HG03135 (cell line): ENCODE results near the gene EBI3.
"Not testable (repeated sequence)": the region's sequence is repeated elsewhere in the genome, so short reads cannot be mapped to it uniquely, and the experiment has no call there.

Experiments used
- ATAC-seq: cut with Tn5 transposase; IDR thresholded peaks from one replicate; pipeline ENCODE4 v1.9.1; 2021; ENCODE audit warnings: mild to moderate bottlenecking, moderate library complexity; ENCODE audit not compliant: unreplicated experiment

Gene EBI3

DNA sequence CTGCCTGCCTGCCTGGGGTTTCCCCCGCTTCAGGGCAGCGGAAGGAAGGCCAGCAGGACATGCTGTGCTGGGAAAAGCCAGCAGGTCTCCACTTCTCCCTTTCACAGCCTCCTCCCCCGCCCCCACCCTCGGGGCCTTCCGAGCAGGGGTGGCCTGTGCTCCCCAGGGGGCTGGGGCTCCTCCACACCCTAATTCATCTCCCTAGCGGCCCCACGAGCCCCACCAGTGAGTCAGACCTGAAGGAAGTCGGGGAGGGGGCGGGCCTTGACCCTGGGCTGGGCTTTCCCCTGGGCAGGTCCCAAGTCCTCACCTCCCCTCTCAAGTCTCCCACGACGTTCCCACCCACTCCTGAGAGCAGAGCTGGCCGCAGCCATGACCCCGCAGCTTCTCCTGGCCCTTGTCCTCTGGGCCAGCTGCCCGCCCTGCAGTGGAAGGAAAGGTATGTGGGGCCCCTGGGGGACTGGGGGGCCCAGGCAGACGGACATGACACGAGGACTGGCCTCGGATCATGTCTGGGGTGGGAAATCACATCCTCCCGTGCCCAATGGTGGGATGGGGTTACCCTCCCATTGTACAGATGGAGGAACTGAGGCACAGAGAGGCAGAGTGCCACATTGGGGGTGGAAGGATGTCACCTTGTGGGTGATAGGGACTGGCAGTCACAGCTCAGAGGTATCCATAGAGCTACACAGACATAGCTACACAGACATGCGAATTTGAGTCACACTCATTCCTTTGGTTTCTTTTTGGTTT lies at the start of gene EBI3:
EBI3 (plus strand) TSS at position 345 of the 753 bp plus-strand sequence; CDS start at position 373, 28 bp downstream.
- peak; percentile 51 for ATAC-seq

DNA sequence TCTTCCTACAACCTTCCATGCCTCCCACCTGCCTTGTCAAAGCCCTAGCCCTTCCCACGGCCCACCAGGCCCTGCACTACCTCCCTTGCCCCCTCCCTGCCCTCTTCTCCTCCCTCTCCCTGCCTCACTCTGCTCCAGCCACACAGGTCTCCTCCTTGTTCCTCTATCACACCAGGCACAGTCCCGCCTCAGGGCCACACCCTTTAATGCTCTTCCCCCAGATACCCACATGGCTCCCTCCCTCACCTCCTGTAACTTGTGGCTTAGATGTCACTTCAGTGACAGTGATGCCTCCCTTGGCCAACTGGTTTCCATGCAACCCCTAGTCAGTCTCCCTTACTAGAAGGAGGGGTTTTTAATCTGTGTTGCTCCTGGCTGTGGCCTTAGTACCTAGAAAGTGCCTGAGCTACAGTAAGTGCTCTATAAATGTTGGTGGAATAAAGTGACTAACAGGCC lies 48.2 kb upstream of the EBI3 start:
- ATAC-seq = no peak

DNA sequence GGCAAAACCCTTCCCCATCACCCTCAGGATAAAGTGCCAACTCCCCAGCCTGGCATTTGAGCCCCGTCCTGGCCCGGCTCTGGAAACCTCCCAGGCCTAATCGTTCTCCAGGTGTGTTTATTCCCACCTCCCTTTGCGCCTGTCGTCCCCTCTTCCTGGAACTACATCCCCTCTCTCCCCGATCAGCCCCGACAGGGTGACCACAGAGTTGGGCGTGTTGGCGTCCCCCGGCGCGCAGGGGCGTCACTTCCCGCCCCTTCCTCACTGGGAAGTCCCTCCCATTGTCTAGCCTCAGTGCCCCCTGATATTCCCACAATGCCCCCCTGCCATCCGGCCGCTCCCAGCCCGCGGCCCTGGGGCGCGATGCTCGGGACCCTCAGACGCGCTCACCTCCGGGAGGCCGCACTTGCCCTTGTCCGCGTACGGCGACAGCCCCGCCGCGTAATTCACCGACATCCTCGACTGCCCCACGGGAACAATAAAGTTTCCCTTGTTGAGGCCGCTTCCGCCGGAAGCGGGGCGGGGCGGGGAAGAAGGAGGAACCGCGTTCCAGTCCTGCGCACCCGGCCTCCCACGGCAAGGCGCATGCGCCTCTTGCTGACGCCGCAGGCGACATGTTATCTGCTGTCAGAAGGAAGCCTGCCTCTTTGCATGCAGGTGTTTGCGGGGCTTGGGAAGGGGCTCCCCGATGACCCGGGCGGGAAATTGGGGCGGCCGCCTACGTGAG lies 47.1 kb upstream of the EBI3 start, which contains the start of the genes ANKRD24 and SIRT6:
ANKRD24 (plus strand) TSS at position 606 of the 727 bp plus-strand sequence. CDS start 3,737 bp downstream, outside the sequence.
SIRT6 (minus strand) TSS at position 480 of the 727 bp plus-strand sequence; CDS start at position 456, 24 bp downstream.
- ATAC-seq = peak; percentile 58

DNA sequence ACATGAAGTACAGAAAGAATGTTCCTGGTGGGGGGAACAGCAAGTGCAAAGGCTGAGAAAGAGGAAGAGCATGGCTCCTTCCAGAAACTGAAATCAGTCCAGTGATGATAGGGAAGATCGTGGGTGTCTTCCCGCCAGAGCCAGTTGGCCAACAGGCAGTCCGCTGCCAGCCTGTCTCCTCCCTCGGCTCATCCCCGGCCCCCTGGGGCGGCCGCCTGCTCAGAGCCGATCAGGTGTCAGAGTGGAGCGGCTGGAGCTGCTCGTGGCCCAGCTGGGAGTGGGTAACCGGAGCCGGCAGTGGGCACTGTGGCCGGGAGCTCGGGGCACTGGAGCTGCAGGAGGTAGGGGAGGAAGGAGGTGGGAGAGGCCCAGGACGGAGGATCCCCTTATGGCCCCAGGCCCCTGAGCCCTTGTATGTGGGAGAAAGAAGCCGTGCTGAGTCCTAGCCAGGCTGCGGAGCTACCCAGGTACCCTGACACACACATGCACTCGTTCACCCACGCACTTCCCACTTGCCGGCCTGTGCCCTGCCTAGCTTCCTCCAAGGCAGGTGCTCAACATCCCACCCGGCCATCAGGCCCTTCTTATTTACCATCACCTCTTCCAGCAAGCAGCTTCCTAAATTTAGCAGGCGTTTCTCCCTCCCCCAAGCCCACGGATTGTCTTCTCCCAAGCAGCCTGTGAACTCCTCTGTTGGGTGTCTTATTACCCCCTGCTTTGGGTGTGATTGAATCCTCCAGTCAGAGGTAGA lies 45.2 kb upstream of the EBI3 start:
- no peak for ATAC-seq

DNA sequence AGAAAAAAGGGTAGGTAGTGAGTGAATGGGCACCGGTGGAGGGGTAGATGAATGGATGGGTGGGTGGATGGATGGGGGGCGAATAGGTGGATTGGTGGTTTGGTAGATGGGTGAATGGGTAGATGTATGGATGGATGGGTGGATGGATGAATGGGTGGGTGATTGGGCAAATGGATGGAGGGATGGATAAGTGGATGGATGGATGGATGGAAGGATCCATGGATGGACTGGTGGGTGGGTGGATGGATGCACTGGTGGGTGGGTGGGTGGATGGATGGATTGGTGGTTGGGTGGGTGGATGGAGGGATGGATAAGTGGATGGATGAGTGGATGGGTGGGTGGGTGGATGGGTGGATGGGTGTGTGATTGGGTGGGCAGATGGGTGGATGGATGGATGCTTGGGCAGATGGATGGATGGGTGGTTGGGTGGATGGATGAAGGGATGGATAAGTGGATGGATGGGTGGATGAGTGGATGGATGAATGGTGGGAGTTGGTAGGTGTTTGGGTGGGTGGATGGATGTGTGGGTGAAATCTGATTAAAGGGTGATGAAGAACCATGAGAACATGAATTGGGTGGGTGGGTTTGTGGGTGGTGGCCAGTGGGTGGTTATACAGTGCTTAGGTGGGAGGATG lies 44.5 kb upstream of the EBI3 start:
- ATAC-seq = no peak

DNA sequence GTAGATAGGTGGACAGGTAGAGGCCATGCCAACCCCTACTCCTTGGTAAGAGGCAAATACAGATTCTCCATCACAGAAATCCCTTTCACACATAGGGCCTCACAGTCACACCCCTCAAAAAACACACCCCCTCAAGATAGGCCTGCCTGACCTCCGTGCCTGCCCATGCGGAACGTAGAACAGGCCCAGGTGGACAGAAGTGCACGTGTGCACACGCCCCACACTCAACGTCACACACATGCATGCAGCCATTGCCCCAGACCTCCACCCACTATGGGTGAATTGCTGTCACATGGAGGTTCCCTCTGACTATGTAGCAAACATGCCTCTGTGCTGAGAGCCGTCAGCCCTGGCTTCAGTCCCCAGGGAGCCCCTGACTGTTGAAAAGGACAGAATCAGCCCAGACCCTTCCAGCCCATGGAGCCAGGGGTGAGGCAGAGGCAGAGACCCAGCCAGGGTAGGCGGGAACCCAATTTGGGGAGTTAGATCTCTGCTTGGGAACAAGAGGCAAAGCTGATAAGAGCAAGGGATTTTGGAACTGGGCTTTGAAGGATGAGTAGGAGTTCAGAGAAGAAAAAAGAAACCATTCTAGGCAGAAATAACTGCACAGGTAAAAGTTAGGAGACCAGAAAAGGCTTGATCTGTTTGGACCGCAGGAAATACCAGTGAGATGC lies 43.8 kb upstream of the EBI3 start:
- ATAC-seq = no peak

DNA sequence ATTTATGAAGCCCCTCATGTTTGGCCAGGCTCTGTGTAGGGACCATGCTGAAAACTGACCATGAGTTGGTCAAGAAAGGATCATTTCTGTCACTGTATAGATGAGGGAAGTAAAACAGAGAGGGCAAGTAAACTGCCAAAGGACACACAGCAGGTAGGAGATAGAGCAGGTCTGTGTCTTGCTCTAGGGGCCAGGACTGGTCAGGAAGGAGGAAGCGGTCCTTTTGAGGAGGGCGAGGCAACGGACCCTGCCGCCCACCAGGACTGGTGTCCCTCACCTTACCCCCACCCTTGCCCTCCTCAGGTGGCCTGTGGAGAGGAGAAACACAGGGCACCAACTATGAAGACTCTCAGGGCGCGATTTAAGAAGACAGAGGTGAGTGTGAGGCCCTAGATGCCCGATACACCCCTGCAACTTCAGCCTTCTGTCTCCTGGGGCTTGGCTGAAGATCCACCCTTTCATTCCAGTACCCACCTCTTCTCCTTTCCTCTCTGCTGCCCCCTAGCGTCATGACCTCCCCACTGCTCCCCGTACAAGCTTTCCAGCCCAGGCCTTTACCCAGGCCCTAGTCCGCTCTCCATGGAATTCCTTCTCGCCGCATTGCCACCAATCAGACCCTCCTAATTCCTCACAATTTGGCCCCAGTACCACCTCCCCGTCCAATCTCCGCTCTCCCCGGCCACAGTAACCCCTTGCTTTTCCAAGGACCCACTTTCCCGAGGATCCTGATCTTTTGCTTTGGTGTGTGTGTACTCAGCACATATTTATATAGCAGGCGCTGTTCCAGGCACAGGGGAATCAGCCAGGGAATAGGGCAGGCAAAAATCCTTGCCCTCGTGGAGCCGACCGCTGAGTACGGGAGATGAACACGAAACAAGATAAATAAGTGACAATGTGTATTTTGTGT lies 43.0 kb upstream of the EBI3 start:
- ATAC-seq = no peak

DNA sequence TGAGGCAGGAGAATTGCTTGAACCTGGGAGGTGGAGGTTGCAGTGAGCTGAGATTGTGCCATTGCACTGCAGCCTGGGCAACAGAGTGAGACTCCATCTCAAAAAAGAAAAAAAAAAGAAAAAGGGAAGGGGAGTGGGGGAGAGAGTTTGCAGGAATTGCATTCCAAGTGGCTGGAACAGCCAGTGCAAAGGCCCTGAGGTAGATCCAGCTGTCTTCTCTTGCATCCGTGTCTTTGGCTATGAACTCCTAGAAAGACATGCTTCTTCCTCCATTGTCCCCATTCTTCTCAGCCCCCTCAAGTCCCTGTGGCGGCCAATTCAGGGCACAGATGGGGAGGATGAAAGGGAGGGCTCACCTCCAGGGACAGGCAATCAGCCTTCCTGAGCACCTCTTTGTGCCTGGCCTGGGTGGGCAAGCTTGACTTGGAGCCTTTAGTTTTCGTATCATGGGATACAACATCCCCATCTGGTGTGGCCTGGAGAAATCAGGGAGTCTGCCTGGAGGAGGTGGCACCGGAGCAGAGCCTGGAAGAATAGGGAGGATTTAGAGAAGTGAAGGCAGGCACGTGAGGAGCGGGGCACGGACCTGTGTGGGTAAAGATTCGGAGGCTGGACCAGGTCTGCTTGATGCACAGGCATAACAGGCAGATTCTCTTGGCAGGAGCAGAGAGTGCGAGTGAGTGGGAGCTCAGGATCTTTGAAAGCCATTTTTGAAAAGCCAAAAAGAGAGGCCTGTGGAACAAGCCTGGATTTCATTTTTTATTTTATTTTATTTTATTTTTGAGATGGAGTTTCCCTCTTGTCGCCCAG lies 41.8 kb upstream of the EBI3 start:
- ATAC-seq = no peak

DNA sequence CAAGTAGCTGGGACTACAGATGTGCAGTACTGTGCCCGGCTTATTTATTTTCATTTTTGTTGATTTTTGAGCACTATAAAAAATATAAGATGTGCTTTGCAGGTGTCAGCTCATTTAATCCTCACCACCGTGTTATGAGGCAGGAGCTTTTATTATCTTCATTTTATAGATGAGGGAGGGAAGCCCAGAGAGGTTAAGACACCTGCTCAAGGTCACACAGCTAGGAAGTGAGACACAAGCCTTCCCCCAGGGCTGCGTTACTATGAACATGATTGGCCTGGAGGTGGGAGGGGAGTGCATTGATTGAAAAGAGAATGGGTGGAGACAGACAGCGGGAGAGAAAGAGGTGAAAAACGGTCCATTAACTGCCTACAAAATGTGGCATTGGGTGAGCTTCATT lies 39.7 kb upstream of the EBI3 start:
- ATAC-seq = no peak

DNA sequence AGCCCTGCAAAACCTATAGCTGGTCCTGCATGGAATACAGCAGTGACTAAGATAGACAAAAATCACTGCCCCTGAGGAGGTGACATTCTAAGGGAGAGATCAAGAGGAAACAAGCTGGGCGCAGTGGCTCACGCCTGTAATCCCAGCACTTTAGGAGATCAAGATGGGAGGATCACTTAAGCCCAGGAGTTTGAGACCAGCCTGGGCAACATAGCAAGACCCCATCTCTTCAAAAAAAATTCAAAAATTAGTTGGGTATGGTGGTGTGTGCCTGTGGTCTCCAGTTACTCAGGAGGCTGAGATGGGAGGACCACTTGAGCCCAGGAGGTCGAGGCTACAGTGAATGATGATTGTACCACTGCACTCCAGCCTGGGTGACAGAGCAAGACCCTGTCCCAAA lies 36.8 kb upstream of the EBI3 start:
- not testable (repeated sequence) for ATAC-seq

DNA sequence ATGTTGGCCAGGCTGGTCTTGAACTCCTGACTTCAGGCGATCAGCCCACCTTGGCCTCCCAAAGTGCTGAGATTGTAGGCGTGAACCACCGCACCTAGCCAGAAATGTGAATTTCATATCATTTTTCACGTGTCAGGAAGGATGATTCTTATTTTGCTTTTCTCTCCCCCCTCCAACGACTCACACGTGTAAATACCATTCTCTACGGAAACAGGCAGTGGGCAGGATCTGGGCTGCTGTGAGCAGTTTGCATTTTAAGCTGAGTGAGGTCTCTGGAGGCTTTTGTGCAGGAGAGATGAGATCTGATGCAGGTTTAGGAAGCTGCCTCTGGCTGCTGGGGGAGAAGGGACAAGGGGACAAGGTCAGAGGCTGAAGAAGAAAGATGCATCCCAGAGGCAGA lies 35.0 kb upstream of the EBI3 start:
- no peak for ATAC-seq

DNA sequence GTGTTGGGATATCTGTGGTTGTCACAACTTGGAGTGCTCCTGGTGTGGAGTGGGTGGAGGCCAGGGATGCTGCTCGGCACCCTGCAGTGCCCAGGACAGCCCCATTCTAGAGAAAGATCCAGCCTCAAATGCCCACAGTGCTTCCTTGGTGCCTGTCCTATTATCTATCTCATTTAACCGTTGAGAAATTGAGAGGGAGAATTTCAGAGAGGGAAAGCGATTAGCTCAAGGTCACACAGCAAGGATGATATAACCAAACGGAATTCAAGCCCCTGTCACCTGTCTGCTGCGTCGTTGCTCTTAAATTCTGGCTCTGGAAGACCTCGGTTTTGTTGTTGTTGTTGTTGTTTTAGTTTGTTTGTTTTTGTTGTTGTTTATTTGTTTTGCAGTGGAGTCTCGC lies 33.3 kb upstream of the EBI3 start:
- ATAC-seq = no peak

DNA sequence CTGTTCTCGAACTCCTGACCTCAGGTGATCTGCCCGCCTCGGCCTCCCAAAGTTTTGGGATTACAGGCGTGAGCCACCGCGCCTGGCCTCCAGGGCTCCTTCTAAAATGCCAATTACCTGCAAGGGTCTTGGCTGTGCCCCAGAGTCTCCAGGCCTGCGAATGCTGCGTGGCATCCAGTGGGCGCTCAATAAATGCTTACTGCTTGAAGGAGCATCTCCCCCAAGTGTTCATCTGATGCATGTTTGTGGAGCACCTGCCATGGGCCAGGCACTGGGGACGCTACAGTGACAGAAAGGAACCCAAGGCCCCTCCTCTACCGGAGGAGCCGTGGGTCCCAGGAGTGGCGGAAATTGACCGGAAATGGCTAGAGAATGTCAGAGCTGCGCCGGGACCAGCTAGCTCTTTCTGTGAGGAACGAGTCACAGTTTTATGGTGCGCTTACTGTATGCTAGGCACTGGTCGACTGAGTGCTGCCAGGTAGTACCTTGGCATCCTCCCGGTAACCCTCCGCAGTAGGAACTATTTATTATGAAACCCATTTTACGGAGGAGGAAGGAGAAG lies 32.7 kb upstream of the EBI3 start:
- no peak for ATAC-seq

DNA sequence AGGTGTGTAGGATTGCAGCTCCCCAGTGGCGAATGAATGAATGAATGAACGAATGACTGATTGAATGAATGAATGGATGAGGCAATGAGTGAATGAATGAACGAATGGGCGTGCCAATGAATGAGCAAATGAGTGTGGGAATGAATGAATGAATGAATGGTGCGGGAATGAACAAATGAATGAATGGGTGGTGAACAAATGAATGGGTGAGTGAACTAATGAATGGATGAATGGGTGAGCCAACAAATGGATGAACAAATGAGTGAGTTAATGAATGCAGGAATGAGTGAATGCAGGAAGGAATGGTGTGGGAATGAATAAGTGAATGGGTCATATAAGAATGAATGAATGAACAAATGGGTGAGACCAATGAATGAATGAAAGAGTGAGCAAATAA lies 32.1 kb upstream of the EBI3 start:
- no peak for ATAC-seq

DNA sequence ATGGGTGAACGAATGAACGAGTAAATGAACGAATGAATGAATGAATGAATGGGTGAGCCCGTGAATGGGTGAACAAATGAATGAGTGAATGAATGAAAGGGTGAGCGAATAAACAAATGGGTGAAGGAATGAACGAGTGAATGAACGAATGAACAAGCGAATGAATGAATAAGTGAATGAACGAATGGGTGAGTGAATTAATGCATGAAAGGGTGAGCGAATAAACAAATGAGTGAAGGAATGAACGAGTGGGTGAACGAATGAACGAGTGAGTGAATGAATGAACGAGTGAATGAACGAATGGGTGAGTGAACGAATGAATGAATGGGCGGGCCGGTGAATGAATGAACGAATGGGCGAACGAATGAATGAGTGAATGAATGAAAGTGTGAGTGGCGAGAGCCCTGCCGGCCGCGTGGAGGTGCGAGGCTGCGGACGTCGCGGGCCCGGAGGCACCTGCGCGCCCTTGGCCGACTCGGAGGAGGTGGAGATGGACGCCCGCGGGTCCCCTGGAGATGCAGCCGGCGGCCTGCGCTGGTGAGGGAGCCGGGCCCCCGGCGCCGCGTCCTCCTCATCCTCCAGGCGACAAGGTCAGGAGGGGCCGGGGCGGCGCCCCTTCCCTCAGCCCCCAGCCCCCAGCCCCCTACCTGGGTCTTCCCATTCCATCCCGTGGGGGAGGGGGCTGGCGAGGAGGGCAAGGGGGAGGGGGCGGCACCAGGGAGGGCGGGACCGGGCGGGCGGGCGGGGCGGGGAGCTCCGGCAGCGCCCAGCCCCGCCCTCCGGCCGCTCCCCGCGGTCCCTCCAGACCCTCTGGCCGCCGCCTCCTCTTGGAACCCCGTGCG lies 31.5 kb upstream of the EBI3 start:
- no peak for ATAC-seq

DNA sequence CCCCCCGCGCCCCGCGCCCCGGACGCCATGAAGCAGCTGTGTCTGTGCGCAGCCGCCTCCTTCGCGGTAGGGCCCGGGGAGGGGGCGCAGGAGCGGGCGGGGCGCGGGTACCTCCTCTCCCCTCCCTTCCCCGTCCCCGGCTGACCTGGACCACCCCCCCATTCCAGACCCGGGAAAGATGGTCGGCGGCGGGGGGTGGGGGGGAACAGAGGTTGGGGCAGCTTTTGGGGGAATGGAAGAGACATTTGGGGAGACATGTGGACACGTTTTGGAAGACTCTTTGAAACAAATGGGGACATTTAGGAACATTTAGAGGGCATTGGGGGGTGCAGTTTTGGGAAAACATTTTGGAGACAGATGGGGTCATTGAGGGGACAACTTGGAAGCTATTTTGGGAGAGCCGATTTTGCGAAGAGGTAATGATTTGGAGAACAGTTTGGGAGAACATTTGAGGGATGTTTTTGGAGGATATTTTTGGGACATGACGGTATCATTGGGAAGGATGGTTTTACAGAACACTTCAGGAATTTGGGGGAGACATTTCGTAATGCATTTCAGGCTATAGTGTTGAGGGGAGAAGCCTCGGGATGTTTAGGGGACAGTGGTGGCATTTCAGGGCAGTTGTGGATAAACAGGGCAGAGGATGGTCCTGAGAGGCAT lies 30.7 kb upstream of the EBI3 start:
- ATAC-seq = no peak
